ENCODE measurements around the gene LRG1. TPM values are rescaled to one million over a fixed set of nuclear protein-coding genes. Genes with fewer than 3 reads are reported as not detected.
A peak's percentile ranks its signal among the peaks of the same experiment; 100 is the strongest.

The LRG1 gene
- total RNA-seq (10 to 100 TPM in 6 of 7 donors, 1 to 10 TPM in 1; 9.6 to 54.0 (median 15.8) TPM), polyA plus RNA-seq (1 to 10 TPM; 1.7 to 5.6 (median 2.3) TPM)
- long read RNA-seq, donor 1, partial matches to known transcripts: 0 of 3 reads
- long read RNA-seq, donor 1, other reads (novel, unspliced or antisense): 0 of 3 reads
- long read RNA-seq, donor 2, transcript LRG1-201 (2 exons, 3,036 nt): major isoform, 6 of 6 reads
- long read RNA-seq, donor 2, partial matches to known transcripts: 0 of 6 reads
- long read RNA-seq, donor 2, other reads (novel, unspliced or antisense): 0 of 6 reads

- peak within 1 kb of the TSS in 7 of 8 donors; percentile 78 to 95 (median 87) for H3K27ac ChIP-seq
- H3K4me3 ChIP-seq: peak within 1 kb of the TSS in 6 of 8 donors; percentile 3 to 59 (median 14)
- H3K4me1 ChIP-seq: peaks cover 6 to 94% (median 58%) of the 10 kb centered on the region in 6 donors
- peaks cover 0 to 12% (median 9%) of the 10 kb centered on the region in 8 donors for H3K9me3 ChIP-seq
- WGBS, 5 donors: 29 to 57% (median 35%) methylated on average over 12 to 14 of the region's 14 CpGs
- peak; percentile 73 to 83 (median 76) for TF ChIP-seq POLR2AphosphoS5 (IDR thresholded peaks at IDR 0.05)
- TF ChIP-seq CTCF (IDR thresholded peaks at IDR 0.05 in 8 of 11, conservative IDR thresholded peaks at IDR 0.05 in 3 of 11): peak in 1 of 11 experiments; percentile 11
- TF ChIP-seq POLR2A (IDR thresholded peaks at IDR 0.05): peak in 1 of 3 donors; percentile 37
- H3K36me3 ChIP-seq: peaks cover 0 to 22% (median 0%) of the 10 kb centered on the region in 6 donors
- DNase-seq: peak; percentile 92
- intact Hi-C loops (cut with DNase I; ENCODE audit: low total_unique reads): no loop called here
- H3K27me3 ChIP-seq (replicated peaks in 1 of 7): peaks cover 0 to 66% (median 6%) of the 10 kb centered on the region in 7 donors
Measured at GRCh38 chr19:4539693-4540581, at the start of gene LRG1. Gene LRG1 (minus strand): TSS chr19:4540036. CDS start chr19:4540013, 23 bp downstream.

GRCh38 chr19:4588291-4588761 lies 48.5 kb upstream of the LRG1 start:
- Histone ChIP-seq H3K4me1 (peaks cover 10 to 21% (median 18%) of the 10 kb centered on the region in 6 donors), H3K4me3 (no peak overlapping the region), H3K27ac (no peak overlapping the region), H3K27me3 (replicated peaks in 1 of 7) (peaks cover 0 to 97% (median 34%) of the 10 kb centered on the region in 7 donors), H3K9me3 (no peaks in the 10 kb centered on the region), H3K36me3 (no peaks in the 10 kb centered on the region)
- no peak for DNase-seq
- 63 to 77% (median 69%) methylated on average over 9 of the region's 9 CpGs for WGBS, 5 donors
- TF ChIP-seq POLR2AphosphoS5 (IDR thresholded peaks at IDR 0.05) (no peak), CTCF (IDR thresholded peaks at IDR 0.05 in 8 of 11, conservative IDR thresholded peaks at IDR 0.05 in 3 of 11) (no peak), POLR2A (IDR thresholded peaks at IDR 0.05) (no peak)
- intact Hi-C loops (cut with DNase I; ENCODE audit: low total_unique reads): no loop called here

GRCh38 chr19:4587527-4587926 lies 47.7 kb upstream of the LRG1 start:
- H3K4me1 ChIP-seq: peaks cover 13 to 29% (median 25%) of the 10 kb centered on the region in 6 donors
- H3K9me3 ChIP-seq: no peaks in the 10 kb centered on the region
- 83 to 95% (median 86%) methylated on average over 6 of the region's 6 CpGs for WGBS, 5 donors
- intact Hi-C loops (cut with DNase I; ENCODE audit: low total_unique reads): no loop called here
- DNase-seq: no peak
- H3K27me3 ChIP-seq (replicated peaks in 1 of 7): peaks cover 0 to 97% (median 42%) of the 10 kb centered on the region in 7 donors
- H3K4me3 ChIP-seq: no peak overlapping the region
- no peak overlapping the region for H3K27ac ChIP-seq
- TF ChIP-seq POLR2AphosphoS5 (IDR thresholded peaks at IDR 0.05): no peak
- TF ChIP-seq CTCF (IDR thresholded peaks at IDR 0.05 in 8 of 11, conservative IDR thresholded peaks at IDR 0.05 in 3 of 11): no peak
- TF ChIP-seq POLR2A (IDR thresholded peaks at IDR 0.05): no peak
- no peaks in the 10 kb centered on the region for H3K36me3 ChIP-seq

All from spleen (tissue), 13 donors.